ENCODE results near the gene DNAH7. TPM values are rescaled to one million over a fixed set of nuclear protein-coding genes. Genes with fewer than 3 reads are reported as not detected.
"Not testable (repeated sequence)": the region's sequence is repeated elsewhere in the genome, so short reads cannot be mapped to it uniquely, and the experiment has no call there.

The DNAH7 gene
- total and polyA plus RNA-seq, 12 donors, result 0.10 to 0.74 (median 0.23) TPM; not detected in 2

DNA sequence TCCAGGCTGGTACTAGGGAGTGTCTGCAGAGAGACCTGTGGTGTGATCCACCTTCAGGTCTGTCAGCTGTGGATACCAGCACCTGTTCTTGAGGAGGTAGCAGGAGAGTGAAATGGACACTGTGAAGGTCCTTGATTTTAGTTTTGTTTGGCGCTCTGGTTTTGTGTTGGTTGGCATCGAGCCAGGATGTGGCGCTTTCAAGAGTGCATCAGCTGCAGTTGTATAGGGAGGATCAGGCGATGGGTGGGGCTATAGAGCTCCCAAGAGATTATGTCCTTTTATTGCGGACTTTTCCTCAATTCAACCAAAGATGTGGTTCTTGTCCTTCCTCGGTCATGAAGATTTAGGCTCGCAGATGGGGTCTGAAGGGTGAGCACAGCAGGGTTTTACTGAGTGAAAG lies 374.1 kb downstream of the DNAH7 start:
- peaks cover 0 to 12% (median 0%) of the 10 kb centered on the region in 9 donors for H3K36me3 ChIP-seq
- ATAC-seq, result no peak
- no peak for DNase-seq
- WGBS, 2 donors, result 95 to 97% methylated on average over 7 of the region's 7 CpGs
- no peaks in the 10 kb centered on the region for H3K4me1 ChIP-seq
- intact Hi-C loops (cut with DNase I), result no loop called here
- H3K27ac ChIP-seq, result no peak overlapping the region
- no peak overlapping the region for H3K4me3 ChIP-seq
- H3K27me3 ChIP-seq, result no peaks in the 10 kb centered on the region
- TF ChIP-seq, protein P1, sequence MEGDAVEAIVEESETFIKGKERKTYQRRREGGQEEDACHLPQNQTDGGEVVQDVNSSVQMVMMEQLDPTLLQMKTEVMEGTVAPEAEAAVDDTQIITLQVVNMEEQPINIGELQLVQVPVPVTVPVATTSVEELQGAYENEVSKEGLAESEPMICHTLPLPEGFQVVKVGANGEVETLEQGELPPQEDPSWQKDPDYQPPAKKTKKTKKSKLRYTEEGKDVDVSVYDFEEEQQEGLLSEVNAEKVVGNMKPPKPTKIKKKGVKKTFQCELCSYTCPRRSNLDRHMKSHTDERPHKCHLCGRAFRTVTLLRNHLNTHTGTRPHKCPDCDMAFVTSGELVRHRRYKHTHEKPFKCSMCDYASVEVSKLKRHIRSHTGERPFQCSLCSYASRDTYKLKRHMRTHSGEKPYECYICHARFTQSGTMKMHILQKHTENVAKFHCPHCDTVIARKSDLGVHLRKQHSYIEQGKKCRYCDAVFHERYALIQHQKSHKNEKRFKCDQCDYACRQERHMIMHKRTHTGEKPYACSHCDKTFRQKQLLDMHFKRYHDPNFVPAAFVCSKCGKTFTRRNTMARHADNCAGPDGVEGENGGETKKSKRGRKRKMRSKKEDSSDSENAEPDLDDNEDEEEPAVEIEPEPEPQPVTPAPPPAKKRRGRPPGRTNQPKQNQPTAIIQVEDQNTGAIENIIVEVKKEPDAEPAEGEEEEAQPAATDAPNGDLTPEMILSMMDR (IDR thresholded peaks at IDR 0.05), result no peak
- peaks cover 0 to 53% (median 7%) of the 10 kb centered on the region in 11 donors for H3K9me3 ChIP-seq

DNA sequence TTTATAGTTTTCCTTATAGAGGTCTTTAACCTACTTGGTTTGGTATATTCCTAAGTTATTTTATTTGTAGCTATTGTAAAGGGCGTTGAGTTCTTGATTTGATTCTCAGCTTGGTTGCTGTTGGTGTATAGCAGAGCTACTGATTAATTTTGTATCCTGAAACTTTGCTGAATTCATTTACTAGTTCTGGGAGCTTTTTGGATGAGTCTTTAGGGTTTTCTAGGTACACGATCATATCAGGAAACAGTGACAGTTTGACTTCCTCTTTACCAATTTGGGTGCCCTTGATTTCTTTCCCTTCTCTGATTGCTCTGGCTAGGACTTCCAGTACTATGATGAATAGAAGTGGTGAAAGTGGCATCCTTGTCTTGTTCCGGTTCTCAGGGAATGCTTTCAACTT lies 376.1 kb downstream of the DNAH7 start:
- H3K9me3 ChIP-seq, result peaks cover 0 to 45% (median 0%) of the 10 kb centered on the region in 11 donors

More for the DNA sequence above, 376.1 kb downstream of the DNAH7 start:
- DNase-seq; ATAC-seq; H3K27me3 ChIP-seq; H3K4me1 ChIP-seq; intact Hi-C loops (cut with DNase I); H3K27ac ChIP-seq; H3K4me3 ChIP-seq: not testable (repeated sequence)
- H3K36me3 ChIP-seq, result peaks cover 0 to 12% (median 0%) of the 10 kb centered on the region in 9 donors
- 86 to 90% methylated on average over 3 of the region's 3 CpGs for WGBS, 2 donors

Other genes starting within 250 kb of the DNAH7 start
- gene STK17B, start 102.7 kb upstream of the DNAH7 start, total RNA-seq, result 10 to 100 TPM in 1 of 10 donors, 1 to 10 TPM in 9; 2.6 to 20.4 (median 4.4) TPM
- gene STK17B, start 102.7 kb upstream of the DNAH7 start, polyA plus RNA-seq, result 1 to 10 TPM; 2.0 TPM